Measurements from ENCODE around the gene EDN1.

DNA sequence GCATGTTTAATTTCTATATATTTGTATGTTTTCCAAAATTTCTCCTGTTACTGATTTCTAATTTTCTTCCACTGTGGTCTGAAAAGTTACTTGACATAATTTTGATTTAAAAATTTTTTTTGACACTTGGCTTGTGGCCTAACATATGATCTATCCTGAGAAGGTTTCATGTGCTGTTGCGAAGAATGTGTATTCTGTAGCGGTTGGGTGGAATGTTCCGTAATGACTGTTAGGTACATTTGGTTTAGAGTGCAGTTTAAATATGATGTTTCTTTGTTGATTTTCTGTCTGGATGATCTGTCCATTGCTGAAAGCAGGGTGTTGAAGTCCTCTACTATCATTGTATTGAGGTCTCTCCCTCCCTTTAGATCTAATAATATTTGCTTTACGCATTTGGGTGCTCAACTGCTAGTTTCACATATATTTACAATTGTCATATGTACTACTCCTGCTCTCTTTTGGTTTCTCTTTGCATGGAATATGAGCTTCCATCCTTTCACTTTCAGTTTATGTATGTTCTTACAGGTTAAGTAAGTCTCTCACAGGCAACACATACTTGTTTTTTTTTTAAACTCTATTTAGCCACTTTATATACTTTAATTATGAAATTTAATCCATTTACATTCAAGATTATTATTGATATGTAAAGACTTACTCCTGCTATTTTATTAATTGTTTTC, 19.5 kb upstream of the EDN1 start:
- TF ChIP-seq CTCF (IDR thresholded peaks at IDR 0.05) (no peak), ZFX (IDR thresholded peaks at IDR 0.05; ENCODE audit: borderline replicate concordance) (no peak)
